K562 (cell line): ENCODE measurements around the gene PCBP2.

Experiments
- FOXA1 ChIP-seq: fragments of 450-650 bp; IDR thresholded peaks from 2 replicates; pipeline ENCODE4 v1.6.1; 2016; ENCODE audit warnings: mild to moderate bottlenecking, borderline replicate concordance
- HOXB6 ChIP-seq: fragments of 250-450 bp; sonication (Bioruptor Pico); IDR thresholded peaks from 2 replicates; pipeline ENCODE4 v1.5.1; 2022; ENCODE audit warnings: mild to moderate bottlenecking, borderline replicate concordance
- IFI16 ChIP-seq: fragments of 250-450 bp; sonication (Bioruptor Pico); IDR thresholded peaks from 2 replicates; pipeline ENCODE4 v2.1.2; 2022; ENCODE audit warnings: mild to moderate bottlenecking, inconsistent platforms
- MTA1 ChIP-seq: fragments of 450-650 bp; IDR thresholded peaks from 2 replicates; pipeline ENCODE4 v1.6.1; 2017; ENCODE audit warnings: borderline replicate concordance
- PCBP2 ChIP-seq: fragments of 200-400 bp; formaldehyde crosslinking; IDR thresholded peaks from 2 replicates; pipeline ENCODE4 v1.6.1; 2018; ENCODE audit warnings: low read length, low read depth, mild to moderate bottlenecking, moderate library complexity; ENCODE audit not compliant: poor library complexity, severe bottlenecking
- PYGO2 ChIP-seq: fragments of 450-650 bp; IDR thresholded peaks from 2 replicates; pipeline ENCODE4 v1.6.1; 2016; ENCODE audit warnings: mild to moderate bottlenecking, missing genetic modification characterization, moderate library complexity, missing compliant biosample characterization
- RB1 ChIP-seq: fragments of 450-650 bp; IDR thresholded peaks from 2 replicates; pipeline ENCODE4 v1.6.1; 2017; ENCODE audit warnings: low read depth, mild to moderate bottlenecking
- RBBP5 ChIP-seq: fragments of 200-600 bp; sonication (generic); IDR thresholded peaks from 2 replicates; pipeline ENCODE4 v1.6.1; 2012; ENCODE audit warnings: borderline replicate concordance, mild to moderate bottlenecking, low read length, control low read depth, inconsistent platforms; ENCODE audit not compliant: insufficient read depth, poor library complexity, severe bottlenecking
- SAFB2 ChIP-seq: fragments of 200-400 bp; formaldehyde crosslinking; IDR thresholded peaks from 2 replicates; pipeline ENCODE4 v1.6.1; 2018; ENCODE audit warnings: borderline replicate concordance, low read length, low read depth, moderate library complexity; ENCODE audit not compliant: severe bottlenecking
- SNRNP70 ChIP-seq: fragments of 200-400 bp; formaldehyde crosslinking; optimal IDR thresholded peaks from 2 replicates; pipeline ENCODE3; 2017; ENCODE audit warnings: low read depth, low read length
- SRSF7 ChIP-seq: fragments of 200-400 bp; formaldehyde crosslinking; optimal IDR thresholded peaks from 2 replicates; pipeline ENCODE3; 2017; ENCODE audit warnings: mild to moderate bottlenecking, low read depth, low read length
- TF ChIP-seq, protein P1 (sequence below): fragments of 450-650 bp; IDR thresholded peaks from 2 replicates; pipeline ENCODE4 v1.6.1; 2016; ENCODE audit warnings: antibody characterized with exemption
- TF ChIP-seq, protein P2 (sequence below): fragments of 250-450 bp; sonication (Bioruptor Pico); IDR thresholded peaks from 2 replicates; pipeline ENCODE4 v1.4.0; 2020; ENCODE audit warnings: mild to moderate bottlenecking, moderate library complexity

DNA sequence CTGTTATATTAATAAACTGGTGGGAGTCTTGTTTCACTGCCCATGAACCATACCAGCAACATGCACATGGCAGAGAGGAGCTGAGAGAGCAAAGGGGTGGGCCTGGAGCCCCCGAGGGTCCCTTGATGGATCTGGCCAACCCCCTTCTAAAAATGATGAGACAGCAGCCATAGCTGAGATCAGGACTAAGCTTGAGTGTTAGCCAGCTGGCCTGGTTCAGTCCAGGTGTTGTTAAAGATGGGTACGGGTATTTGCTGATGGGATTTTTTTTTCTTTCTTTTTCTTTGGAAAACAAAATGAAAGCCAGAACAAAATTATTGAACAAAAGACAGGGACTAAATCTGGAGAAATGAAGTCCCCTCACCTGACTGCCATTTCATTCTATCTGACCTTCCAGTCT is 16.0 kb downstream of the PCBP2 start:
- TF ChIP-seq IFI16 (CRISPR knock-in tag), result no peak
- no peak for TF ChIP-seq PCBP2
- TF ChIP-seq, protein P1, sequence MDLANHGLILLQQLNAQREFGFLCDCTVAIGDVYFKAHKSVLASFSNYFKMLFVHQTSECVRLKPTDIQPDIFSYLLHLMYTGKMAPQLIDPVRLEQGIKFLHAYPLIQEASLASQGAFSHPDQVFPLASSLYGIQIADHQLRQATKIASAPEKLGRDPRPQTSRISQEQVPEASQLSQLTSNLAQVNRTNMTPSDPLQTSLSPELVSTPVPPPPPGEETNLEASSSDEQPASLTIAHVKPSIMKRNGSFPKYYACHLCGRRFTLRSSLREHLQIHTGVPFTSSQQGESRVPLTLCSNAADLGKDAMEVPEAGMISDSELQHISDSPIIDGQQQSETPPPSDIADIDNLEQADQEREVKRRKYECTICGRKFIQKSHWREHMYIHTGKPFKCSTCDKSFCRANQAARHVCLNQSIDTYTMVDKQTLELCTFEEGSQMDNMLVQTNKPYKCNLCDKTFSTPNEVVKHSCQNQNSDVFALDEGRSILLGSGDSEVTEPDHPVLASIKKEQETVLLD, result no peak
- TF ChIP-seq PYGO2 (tag), result no peak
- TF ChIP-seq HOXB6 (CRISPR knock-in tag), result no peak
- no peak for TF ChIP-seq SNRNP70
- TF ChIP-seq, protein P2, sequence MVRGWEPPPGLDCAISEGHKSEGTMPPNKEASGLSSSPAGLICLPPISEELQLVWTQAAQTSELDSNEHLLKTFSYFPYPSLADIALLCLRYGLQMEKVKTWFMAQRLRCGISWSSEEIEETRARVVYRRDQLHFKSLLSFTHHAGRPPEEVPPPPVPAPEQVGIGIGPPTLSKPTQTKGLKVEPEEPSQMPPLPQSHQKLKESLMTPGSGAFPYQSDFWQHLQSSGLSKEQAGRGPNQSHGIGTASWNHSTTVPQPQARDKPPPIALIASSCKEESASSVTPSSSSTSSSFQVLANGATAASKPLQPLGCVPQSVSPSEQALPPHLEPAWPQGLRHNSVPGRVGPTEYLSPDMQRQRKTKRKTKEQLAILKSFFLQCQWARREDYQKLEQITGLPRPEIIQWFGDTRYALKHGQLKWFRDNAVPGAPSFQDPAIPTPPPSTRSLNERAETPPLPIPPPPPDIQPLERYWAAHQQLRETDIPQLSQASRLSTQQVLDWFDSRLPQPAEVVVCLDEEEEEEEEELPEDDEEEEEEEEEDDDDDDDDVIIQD (CRISPR knock-in tag), result no peak
- TF ChIP-seq MTA1, result no peak
- TF ChIP-seq RBBP5, result no peak
- no peak for TF ChIP-seq SAFB2
- TF ChIP-seq FOXA1, result no peak
- no peak for TF ChIP-seq SRSF7
- TF ChIP-seq RB1, result no peak
